Stimulated activated CD4-positive, alpha-beta T cell treated with anti-CD3 and anti-CD28 coated beads, Interleukin-15, amount 100 ng/mL, for 24 hours (primary cell): ENCODE measurements around the gene EFNA5.

Experiments used
- DNase-seq: peaks from one replicate; pipeline ENCODE4 v3.0.0-alpha.2; 2020

The EFNA5 gene

DNA sequence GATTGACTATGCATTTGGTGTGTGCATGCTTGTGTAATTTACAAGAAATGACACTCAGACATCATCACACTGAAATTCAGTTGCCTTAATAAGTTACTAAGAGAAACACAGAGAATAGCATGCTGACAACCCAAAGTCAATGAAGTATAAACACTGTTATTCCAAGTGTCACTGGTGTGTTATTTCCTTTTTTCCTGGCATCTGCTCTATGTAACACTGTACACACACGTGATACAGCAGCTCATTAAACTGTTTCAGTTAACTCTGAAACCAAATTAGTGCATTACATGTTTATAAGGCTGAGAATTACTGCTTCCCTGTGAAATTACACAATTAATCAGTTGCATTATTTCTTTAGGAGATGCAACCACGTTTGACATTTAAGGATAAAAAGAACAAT lies 252.7 kb downstream of the EFNA5 start:
- DNase-seq = no peak

DNA sequence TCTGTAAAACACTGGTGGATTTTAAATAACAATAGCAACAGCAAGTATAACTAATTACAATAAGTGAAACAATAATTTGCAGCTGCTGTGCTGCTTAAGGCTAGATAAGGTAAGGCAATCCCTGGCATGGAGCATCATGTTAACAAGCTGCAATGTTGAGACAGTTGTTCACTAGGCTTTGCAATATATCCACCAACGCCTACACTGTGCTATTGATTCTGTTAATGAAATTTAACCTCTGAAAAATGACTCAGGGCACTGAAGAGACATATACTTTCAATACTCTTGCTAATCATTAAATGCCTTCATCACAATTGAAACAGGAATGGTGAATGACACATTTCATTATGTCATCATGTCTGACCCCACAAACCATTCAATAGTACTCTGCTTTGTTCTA lies 255.0 kb downstream of the EFNA5 start:
- no peak for DNase-seq

DNA sequence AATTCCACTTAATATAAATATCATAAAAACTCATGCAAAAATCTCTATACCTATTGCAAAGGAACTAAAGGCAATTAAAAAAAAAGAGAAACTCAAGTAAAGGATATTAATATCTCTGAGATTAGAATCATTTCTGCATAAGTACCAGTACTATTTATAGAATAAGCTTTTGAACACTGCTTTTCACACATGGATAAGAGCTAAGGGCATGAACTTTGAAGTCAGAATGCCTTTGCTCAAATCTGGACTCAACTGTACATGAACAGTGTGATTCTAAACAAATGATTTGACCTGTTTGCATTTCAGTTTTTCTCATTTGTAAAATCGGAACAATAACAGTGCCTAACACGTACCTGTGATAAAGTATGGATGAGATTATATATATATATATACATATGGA lies 255.9 kb downstream of the EFNA5 start:
- no peak for DNase-seq

DNA sequence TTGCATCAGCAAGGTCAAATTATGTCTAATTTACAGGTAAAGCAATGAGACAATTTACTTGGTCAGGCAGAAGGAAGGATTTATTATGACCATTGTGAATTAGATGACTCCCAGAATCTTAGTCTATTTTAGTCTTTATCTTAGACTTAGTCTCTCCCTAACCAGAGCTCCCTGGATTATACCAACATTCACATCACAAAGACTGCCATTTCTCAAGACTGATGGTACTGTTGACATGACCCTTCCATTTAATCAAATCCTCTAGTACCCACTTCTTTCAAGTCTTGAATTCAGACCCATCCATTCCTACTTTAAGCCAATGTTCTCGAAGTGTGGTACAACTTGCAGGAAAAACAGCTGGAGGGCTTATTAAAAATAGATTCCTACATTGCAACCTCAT lies 257.0 kb downstream of the EFNA5 start:
- no peak for DNase-seq

DNA sequence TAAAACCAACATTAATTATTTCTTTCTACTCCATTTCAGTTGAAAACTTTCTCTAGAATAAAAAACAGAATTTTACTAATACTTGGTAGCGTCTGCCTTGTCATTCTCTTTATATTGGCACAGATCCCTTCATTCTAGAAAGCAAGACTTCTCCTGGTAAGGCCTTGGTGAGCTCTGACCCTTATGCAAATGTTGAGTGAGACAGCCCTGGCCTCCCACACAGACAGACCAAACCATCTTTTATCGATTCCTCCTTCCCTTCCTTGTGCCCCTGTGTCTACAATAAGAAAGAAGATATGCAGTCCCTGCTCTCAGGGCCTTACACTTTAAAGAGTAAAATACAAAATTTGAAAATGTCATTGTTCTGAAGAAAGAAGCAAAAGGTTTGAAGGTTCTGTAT lies 262.2 kb downstream of the EFNA5 start:
- DNase-seq = no peak

DNA sequence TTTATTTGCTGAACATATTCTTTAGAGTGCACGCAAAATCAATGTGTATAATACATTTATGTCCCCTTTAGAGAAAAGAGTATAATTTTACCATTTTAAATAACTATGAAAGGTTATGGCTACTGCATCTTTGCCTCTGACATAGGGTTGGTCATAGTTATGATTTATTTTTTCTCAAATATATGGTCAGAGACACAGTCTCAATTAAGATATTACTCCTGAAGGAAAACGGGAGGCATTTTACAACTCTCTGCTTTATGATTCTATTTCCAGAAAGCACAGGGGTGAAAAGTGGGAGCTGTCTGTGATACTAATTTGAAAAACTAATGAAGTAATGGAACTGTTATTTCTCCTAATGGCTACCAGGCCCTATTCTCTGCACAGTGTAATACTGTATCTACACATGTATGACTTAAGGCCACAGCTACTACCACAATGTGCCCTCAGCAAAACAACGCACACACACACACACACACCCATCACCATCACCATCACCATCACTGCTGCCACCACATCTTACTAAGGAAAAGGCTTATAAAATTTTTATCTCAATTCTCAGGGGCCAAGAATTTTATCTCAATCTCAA lies 262.9 kb downstream of the EFNA5 start:
- no peak for DNase-seq

DNA sequence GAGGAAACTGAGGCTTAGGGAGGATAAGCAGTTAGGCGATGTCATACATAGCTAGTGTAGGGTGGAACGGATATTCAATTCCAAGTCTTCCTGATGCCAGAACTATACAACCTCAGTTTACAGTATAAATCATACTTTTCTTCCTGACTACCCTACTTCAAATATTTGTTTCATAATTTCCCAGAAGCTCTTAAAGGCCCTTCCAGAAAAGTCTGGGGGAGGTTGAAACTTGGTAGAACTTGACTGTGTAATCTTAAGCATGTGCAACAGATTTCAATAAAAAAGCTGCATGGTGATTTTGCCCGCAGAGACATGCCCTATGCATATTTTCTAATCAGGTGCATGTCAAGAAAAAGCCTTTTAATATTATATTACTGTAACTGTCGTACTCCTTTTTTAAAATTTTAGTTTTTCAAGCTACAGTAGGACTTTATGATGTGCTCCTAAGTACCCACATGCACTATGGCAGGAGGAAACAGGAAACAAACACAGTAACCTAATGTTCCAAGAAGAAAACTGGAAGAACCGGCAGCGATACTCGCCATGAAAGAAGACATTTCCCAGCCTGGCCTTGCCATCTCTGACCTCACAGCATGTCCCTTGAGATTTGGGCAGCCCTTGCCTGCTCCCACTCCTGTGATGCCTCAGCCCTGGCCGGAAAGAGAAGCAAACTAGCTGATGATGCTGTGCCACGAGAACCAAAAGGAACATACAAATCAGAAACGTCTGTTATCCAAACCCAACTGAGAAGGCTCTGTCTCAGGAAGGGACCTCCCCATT lies 266.0 kb downstream of the EFNA5 start:
- DNase-seq = no peak

DNA sequence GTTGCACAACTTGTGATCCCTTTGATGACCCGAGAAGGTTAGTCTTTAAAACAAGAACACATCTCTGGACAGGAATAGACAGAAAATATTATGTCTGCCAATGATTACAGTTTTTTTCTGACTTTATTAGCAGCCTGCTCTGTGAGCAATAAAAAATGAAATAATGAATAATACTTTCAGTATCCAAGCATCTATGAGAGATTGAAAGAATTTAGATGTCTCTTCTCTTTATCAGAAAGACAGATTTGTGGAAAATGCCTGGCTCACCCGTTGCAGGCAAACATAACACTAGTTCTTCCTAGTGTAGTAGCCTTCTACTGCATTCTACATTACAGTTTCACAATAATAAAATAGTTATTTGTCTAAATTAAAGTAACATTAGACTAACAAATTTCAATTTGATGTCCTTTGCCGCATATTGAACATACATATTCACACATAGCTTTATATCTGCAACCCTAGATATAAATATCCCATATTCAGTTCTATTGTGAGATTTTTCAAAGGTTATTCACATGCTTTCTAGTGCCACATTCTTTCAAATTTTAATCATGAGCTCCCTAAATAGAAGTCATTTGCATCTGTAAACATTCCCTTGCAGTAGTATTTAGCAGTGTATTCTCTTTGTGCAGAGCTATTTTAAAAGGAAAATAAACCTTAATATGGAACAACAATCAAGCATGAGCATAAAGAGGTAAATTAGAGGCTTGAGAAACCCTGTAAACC lies 267.3 kb downstream of the EFNA5 start:
- DNase-seq = no peak

DNA sequence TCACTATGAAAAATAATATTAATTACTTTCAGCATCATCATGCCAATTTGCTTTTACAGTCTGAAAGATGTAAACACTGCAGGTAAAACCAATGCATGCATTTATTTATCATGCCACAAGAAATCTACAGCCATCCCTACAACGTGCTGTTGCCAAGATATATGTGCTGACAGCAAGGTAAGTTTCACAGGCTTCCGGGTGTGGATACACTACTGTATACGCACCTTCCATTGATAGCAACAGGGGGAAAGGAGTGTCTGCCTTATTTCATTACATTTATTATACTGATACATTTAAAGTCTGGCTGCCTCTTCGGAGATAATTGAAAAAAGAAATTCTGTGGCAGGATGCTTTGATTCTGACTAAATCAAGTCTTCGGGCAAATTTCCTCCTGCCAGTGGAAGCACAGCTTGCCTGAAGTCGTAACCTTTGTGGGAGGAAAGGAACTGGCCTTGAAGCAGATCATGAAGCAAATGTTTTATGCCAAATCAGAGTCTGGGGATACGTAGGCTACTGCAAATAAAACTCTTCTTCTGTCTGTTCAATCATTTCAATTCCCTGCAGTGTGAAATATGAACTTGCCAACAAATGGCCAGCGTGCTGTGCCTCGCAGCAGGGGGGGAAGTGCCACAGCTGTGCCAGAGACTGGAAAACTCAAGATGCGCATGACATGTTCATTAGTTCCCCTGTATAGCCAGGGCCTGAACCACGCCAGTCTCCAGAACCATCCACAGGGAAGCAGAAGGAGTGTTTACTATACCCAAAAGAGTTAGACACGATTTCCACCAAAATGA lies 268.1 kb downstream of the EFNA5 start:
- no peak for DNase-seq

DNA sequence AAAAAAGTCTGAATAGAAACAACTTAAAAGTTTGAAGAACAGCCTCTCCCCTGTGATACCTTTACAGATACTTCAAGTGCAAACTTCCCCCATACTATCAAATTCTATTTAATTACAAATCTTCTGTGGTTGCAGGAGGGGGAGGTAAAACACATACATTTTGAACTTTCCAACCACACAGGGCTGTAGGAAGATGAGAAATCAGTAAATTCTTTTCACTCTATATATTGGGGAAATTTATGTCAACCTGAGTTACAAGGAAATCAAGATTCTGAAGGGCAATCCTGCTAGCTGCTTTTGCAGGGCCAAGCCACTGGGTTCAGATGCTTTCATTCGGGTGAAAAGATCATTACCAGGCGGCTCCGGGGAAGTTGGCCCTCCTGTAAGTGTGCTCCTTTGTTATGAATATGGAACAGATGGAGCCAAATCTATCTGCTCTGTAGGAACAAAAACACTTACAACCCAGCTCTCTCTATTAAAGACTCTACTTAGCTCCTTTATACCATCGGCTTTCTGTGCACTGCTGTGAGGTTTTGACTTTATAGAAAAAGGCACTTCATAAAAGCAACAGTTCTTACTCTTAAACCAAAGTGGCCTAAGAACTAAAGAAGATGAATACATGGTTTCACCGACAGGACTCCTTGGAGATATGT lies 269.1 kb downstream of the EFNA5 start:
- DNase-seq = no peak

DNA sequence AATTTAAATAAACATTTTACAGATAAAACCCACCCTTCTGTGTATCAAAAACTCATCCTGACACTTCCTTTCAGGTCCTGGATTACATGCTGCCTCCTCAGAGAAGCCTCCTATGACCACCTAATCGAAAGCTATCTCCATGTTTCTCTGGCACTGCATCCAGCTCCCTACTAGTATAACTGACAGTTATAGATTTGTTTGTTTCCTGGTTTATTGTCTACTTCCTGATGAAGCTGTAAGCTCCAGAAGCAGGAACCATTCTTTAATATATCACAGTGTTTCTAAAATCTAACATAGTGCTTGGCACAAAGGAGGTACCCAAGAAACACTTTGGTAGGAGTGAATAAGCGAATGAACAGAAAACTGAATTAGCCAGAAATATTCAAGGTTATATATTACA lies 270.4 kb downstream of the EFNA5 start:
- no peak for DNase-seq

DNA sequence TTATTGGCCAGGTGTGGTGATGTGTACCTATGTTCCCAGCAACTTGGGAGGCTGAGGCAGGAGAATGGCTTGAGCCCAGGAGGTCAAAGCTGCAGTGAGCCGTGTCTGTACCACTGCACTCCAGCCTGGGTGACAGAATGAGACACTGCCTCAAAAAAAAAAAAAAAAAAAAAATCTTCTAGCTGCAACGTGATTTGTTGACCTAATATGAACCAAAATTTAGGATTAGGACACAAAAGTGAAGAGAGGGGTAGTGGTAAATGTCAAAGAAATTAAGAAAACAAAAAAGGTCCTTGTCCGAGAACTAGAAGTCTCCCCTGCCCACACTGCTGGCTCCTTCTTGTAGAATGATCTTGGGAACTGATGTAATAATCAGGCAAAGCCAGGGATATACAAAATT lies 272.0 kb downstream of the EFNA5 start:
- DNase-seq = no peak

DNA sequence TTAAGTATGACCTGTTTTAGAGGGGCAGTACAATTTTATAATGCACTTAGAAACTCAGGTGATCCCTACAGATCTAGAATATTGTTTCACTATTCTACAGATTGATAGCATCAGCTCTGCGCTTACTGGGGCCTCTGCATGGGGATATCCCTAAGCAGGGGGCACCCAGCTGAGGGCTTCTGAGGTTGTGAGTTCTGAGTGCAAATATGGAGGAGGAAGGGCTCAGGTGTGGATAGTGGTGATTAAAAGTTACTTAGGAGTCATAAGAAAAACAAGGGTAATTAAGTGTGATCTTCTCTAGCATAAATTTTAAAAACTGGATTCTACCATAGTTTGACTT lies 274.4 kb downstream of the EFNA5 start:
- DNase-seq = no peak

DNA sequence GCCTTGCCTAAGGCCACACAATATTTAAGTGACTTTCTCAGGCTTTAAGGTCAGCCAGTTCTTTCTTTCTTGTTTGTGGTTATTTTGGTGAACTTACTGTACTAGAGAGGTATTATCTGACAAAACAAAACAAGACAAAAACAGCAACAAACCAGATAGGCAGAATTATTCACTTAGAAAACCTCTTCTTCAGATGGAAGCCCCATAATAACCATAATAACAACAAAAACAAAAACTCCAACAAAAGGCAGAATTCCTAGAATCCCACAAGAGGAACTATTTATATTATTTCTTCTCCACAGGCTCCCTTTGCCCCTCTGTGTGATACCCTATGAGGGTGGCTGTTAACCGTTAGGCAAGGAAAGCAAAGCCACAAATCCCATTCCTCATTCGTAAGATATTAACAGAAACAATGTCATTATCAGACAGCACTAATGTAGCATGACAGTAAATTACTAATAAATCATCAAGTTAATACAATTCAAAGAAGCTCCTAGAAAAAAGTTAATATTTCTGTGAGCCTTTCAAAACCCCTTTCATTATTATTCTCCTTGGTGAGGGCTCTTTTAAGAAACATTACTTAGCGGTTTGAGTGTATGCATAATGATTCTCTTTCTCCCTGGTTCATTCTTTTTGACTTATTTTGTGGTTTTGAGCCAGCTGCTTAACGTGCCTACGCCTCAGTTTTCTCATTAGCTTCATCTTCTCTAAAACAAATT lies 274.9 kb downstream of the EFNA5 start:
- no peak for DNase-seq

DNA sequence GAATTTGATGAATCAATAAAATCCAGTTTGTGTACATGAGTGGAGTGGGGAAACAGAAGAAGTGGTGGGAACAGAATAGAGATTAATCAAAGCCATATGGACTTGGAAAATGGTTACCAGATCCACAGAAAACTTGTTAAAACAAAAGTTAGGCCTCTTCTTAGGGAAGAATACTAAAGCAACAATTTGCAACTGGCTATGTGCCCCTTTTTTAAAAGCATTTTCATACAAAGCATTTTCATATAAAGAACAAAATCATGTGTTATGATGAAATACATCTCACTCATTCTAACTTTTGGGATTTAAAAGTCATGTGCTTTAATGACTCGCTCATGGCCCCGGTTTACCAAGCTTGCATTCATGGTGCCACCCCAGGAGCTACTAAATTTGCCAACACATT lies 276.9 kb downstream of the EFNA5 start:
- DNase-seq = no peak

DNA sequence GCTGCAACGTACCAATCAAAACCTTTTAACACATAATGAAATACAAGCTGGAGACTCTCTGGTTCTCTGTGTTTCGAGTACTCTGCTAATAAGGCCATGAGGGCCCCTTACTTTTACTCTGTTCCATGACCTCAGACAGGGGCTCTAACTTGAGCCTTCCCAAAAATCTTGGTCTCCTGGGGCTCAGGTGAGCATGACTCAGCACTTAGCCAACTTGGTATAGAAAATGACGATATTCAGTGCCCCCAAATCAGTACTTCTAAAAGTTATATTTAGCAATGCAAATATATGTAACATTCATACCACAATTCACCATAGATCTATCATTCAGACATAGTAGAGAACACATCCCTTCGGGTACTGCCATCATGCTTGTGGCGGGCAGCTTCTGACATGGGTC lies 278.9 kb downstream of the EFNA5 start:
- no peak for DNase-seq

DNA sequence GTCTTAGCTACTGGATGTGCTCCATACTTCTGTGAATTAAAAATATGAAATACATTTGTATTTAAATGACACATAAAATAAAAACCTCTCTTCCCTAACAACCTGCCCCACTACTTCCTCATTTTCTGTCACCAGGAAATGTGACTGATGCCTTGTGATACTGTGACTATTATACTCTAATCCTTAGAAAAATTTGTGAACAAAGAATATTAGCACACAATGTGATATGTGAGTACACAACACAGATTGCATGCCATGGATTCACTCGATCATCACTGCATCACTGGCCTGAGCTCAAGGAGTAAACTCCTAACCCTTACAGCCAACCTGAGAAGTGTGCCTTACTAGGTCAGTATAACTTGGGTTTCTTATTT lies 281.0 kb downstream of the EFNA5 start:
- no peak for DNase-seq

DNA sequence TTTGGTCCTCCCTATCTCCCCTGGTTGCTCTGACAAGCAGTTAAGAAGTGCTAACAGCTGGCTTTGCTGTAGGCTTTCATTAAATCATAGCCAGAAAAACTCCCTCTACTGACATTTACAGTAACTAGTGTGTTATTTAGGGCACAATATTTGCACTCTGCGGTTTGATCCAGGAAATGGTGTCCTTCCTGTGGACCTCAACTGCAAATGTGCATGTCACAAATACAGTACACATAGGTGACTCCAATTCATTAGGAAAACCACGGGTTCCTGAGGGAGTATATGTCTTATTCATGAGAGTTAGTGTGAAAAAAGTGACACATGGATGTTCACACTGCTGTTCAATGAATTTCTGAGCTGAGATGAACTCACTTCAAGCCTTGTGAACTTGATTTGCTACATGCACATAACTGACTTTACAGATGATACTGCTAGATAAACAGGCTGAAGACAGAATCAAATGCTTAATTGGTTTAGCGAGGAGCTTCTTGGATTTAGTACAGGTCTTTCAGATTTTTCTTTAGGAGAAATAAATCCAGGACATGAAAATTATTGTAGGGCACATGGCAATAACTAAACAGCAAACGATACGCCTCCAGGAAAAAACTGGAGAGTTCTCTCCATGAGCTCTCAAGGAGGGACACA lies 281.5 kb downstream of the EFNA5 start:
- no peak for DNase-seq

DNA sequence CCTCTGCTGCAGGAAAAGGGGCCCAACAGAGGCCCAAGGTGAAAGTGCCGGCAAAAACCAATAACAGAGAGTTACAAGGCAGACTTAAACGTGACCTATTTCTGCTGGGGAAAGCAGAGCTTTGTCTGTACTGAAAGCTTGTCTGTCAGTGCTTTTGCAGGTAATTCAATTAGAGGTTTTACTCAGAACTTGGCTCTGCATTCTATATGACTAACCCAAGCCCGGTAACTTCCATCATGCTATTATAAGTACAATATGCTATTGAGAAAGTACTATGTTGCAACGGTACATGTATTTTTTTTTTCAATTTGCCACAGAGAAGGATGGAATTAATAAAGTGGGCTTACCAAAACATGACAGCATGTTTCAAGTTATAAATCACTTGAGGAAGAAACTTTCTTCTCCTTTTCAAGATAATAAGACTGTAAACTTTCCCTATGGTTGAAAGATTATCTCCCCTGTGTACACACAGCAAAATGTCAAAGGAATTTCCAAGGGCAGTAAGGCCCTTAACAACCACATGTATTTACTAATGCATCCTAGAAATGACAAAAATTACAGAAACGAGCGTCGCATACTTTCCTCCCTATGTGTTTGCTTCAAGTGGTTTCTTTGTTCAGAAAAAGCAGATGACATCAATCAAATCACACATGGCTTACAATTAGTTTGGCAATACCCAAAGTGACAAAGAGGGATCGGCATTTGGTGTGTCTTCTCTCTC lies 282.4 kb downstream of the EFNA5 start:
- no peak for DNase-seq

DNA sequence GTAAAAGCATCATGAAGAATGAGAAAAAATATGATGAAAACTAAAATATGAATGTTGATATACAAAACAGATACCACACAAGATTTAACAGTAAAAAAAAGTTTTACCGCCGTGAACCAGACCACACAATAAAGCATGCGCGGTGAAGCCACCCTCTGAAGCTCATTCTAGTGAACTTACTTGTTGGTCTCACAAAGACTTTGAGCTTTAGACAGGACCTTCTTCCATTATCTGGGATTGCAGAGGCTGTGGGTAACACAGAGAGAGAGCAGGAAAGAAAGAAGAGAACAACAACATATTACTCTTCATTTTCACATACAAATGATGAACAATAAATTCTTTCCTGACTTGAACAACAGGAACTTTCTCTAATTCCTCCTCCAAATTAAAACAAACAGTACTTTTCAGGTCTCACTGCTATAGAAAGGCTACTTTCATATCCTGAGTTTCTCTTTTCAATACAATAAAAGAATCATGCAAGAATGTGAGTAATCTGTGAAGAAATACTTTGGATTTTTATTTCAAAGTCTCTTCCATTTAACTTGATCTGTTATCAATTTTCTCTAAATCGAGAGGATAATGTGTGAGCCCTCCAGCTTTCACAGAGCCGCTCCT lies 283.1 kb downstream of the EFNA5 start:
- DNase-seq = no peak

DNA sequence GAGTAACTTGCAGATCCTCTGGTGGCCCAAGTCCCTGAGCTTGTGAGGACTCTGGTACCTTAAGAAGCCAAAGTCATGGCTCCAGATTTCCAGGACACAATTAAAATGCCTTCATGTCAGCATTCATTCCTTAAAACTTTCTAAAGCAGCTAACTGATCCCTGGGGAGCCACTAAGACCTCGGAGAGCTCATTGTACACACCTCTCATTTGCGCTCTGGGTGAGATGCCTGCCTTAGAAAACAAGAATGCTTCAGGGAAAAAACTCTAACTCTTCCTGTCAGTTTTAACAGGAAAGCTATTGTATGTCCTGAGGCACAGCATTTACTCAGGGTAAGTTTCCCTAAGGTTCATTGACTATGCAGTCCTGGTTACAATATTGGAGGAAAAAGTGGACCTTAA lies 285.0 kb downstream of the EFNA5 start:
- DNase-seq = no peak
